ENCODE measurements around the gene CCDC32.

DNA sequence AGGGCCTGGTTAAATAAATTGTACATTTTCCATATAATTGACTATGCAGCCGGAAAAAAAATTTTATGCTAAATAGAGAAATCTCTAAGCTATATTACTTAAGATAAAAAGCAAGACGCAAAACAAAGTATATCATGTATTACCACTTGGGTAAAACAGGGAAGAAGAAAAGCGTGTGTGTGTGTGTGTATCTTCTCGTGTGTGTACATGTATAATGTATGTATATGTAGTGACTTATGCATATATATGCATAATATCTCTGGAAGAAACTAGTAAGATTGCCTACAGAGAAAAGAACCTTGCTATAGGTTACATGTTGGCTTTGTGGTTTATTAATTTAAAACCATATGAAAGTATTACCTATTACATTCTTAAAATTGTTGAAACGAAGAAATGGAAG is 48.2 kb upstream of the CCDC32 start:
- TF ChIP-seq, protein P1, sequence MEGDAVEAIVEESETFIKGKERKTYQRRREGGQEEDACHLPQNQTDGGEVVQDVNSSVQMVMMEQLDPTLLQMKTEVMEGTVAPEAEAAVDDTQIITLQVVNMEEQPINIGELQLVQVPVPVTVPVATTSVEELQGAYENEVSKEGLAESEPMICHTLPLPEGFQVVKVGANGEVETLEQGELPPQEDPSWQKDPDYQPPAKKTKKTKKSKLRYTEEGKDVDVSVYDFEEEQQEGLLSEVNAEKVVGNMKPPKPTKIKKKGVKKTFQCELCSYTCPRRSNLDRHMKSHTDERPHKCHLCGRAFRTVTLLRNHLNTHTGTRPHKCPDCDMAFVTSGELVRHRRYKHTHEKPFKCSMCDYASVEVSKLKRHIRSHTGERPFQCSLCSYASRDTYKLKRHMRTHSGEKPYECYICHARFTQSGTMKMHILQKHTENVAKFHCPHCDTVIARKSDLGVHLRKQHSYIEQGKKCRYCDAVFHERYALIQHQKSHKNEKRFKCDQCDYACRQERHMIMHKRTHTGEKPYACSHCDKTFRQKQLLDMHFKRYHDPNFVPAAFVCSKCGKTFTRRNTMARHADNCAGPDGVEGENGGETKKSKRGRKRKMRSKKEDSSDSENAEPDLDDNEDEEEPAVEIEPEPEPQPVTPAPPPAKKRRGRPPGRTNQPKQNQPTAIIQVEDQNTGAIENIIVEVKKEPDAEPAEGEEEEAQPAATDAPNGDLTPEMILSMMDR (IDR thresholded peaks at IDR 0.05; ENCODE audit: low read length) = no peak
- TF ChIP-seq EZH2phosphoT487 (IDR thresholded peaks at IDR 0.05; ENCODE audit: low read length) = no peak

All from MM.1S (cell line).